PC-3 (cell line): ENCODE measurements around the gene RBP4.

Source experiments
- CTCF ChIP-seq: fragments of 300-600 bp; sonication (generic); conservative IDR thresholded peaks from 2 replicates; pipeline ENCODE4 v1.5.1; 2017; ENCODE audit warnings: antibody characterized with exemption, low read depth, mild to moderate bottlenecking, low read length
- EZH2 ChIP-seq: fragments of 300-600 bp; sonication (generic); IDR thresholded peaks from one replicate; pipeline ENCODE4 v1.6.1; 2017; ENCODE audit warnings: antibody characterized with exemption, mild to moderate bottlenecking, low read length; ENCODE audit not compliant: unreplicated experiment

- TF ChIP-seq CTCF (no peak), EZH2 (no peak)
Measured at GRCh38 chr10:93572606-93573005, 28.4 kb downstream of the RBP4 start.
